ENCODE data around the gene AHNAK.

GRCh38 chr11:62542111-62542745 is 4.4 kb downstream of the AHNAK start:
- TF ChIP-seq, protein P1, sequence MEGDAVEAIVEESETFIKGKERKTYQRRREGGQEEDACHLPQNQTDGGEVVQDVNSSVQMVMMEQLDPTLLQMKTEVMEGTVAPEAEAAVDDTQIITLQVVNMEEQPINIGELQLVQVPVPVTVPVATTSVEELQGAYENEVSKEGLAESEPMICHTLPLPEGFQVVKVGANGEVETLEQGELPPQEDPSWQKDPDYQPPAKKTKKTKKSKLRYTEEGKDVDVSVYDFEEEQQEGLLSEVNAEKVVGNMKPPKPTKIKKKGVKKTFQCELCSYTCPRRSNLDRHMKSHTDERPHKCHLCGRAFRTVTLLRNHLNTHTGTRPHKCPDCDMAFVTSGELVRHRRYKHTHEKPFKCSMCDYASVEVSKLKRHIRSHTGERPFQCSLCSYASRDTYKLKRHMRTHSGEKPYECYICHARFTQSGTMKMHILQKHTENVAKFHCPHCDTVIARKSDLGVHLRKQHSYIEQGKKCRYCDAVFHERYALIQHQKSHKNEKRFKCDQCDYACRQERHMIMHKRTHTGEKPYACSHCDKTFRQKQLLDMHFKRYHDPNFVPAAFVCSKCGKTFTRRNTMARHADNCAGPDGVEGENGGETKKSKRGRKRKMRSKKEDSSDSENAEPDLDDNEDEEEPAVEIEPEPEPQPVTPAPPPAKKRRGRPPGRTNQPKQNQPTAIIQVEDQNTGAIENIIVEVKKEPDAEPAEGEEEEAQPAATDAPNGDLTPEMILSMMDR (IDR thresholded peaks at IDR 0.05): no peak
- no peak for TF ChIP-seq POLR2A (IDR thresholded peaks at IDR 0.05)
